H1 (cell line): ENCODE results near the gene LAMB1. TPM values are rescaled to one million over a fixed set of nuclear protein-coding genes. Genes with fewer than 3 reads are reported as not detected.
"Not testable (repeated sequence)": the region's sequence is repeated elsewhere in the genome, so short reads cannot be mapped to it uniquely, and the experiment has no call there.

Source experiments
- CTCF ChIA-PET: fragments of 300-600 bp; sonication (Branson Sonifier 250); formaldehyde crosslinking; loops from one replicate; lab custom pipeline; 2021; ENCODE audit not compliant: partially characterized antibody; lab: Charles Lee
- POLR2A ChIA-PET: fragments of 300-600 bp; sonication (Branson Sonifier 250); formaldehyde crosslinking; loops from one replicate; lab custom pipeline; 2021; ENCODE audit warnings: inconsistent platforms; ENCODE audit not compliant: partially characterized antibody; lab: Charles Lee
- DNase-seq, 2 experiments: peaks; one replicate each; pipeline versions ENCODE4 v3.0.0 to v3.0.0-alpha.2; 2010 to 2022; ENCODE audit warnings: low spot score in 2 of 2, low read depth in 1 of 2, mixed read lengths in 1 of 2
- FAIRE-seq: peaks from 2 replicates; lab custom pipeline; 2011; peaks lifted over from hg19 to GRCh38; lab: Jason Lieb, UNC
- H2AFZ ChIP-seq: 2 replicates; pipeline ENCODE4 v1.8.1; 2012; ENCODE audit warnings: low read length, inconsistent platforms
- H2AK5ac ChIP-seq: 2 replicates; pipeline ENCODE4 v1.6.1; 2013; ENCODE audit warnings: low read depth, low read length
- H2BK120ac ChIP-seq: replicated peaks from 2 replicates; pipeline ENCODE3; 2013; ENCODE audit warnings: low read depth, low read length, inconsistent platforms
- H2BK12ac ChIP-seq: 2 replicates; pipeline ENCODE4 v1.6.1; 2013; ENCODE audit warnings: low read depth, low read length
- H2BK15ac ChIP-seq: 2 replicates; pipeline ENCODE4 v1.6.1; 2013; ENCODE audit warnings: low read length
- H2BK20ac ChIP-seq: 2 replicates; pipeline ENCODE4 v1.6.1; 2013; ENCODE audit warnings: low read length
- H2BK5ac ChIP-seq: 2 replicates; pipeline ENCODE4 v1.6.1; 2013; ENCODE audit warnings: low read depth, low read length
- H3K14ac ChIP-seq: 2 replicates; pipeline ENCODE4 v1.6.1; 2013; ENCODE audit warnings: inconsistent platforms; ENCODE audit not compliant: insufficient read length
- H3K18ac ChIP-seq: 2 replicates; pipeline ENCODE4 v1.6.1; 2013; ENCODE audit warnings: low read length; ENCODE audit errors: extremely low read depth
- H3K23ac ChIP-seq: 2 replicates; pipeline ENCODE4 v1.6.1; 2013; ENCODE audit warnings: inconsistent platforms; ENCODE audit not compliant: insufficient read length
- H3K23me2 ChIP-seq: 2 replicates; pipeline ENCODE4 v1.6.1; 2013; ENCODE audit warnings: low read depth, low read length
- H3K27ac ChIP-seq: 2 replicates; pipeline ENCODE4 v1.6.1; 2011; ENCODE audit warnings: low read depth, low read length, inconsistent platforms
- H3K27me3 ChIP-seq, 4 experiments: replicated peaks in 1 of 4; 1 replicate in 1 of 4; 2 replicates in 3 of 4; pipeline versions ENCODE4 v1.6.1 to v1.8.1; 2011 to 2013; ENCODE audit warnings: low read length in 3 of 4, mild to moderate bottlenecking in 3 of 4, inconsistent platforms in 2 of 4, mixed read lengths in 2 of 4, moderate library complexity in 1 of 4; ENCODE audit not compliant: control insufficient read depth in 3 of 4, insufficient read depth in 3 of 4; ENCODE audit errors: extremely low read depth in 1 of 4
- H3K36me3 ChIP-seq, 4 experiments: 2 replicates each; pipeline versions ENCODE4 v1.6.1 to v1.8.1; 2011 to 2013; ENCODE audit warnings: mild to moderate bottlenecking in 4 of 4, low read length in 3 of 4, moderate library complexity in 2 of 4, control low read depth in 1 of 4, inconsistent platforms in 1 of 4; ENCODE audit not compliant: insufficient read depth in 4 of 4, control insufficient read depth in 2 of 4
- H3K4ac ChIP-seq: replicated peaks from 2 replicates; pipeline ENCODE3; 2013; ENCODE audit warnings: low read length, low read depth, mixed read lengths, inconsistent platforms; ENCODE audit not compliant: insufficient read length
- H3K4me1 ChIP-seq, 4 experiments: replicated peaks in 1 of 4; 1 replicate in 1 of 4; 2 replicates in 3 of 4; pipeline versions ENCODE4 v1.6.1 to v1.8.1; 2011 to 2013; ENCODE audit warnings: low read length in 3 of 4, inconsistent platforms in 2 of 4, mixed read lengths in 1 of 4; ENCODE audit not compliant: insufficient read depth in 4 of 4, control insufficient read depth in 3 of 4
- H3K4me2 ChIP-seq, 2 experiments: 2 replicates each; pipeline versions ENCODE4 v1.6.1 to v1.8.1; 2011 to 2013; ENCODE audit warnings: low read depth in 2 of 2, low read length in 2 of 2, control low read depth in 1 of 2, inconsistent platforms in 1 of 2, mild to moderate bottlenecking in 1 of 2; ENCODE audit not compliant: insufficient read depth in 1 of 2
- H3K4me3 ChIP-seq, 4 experiments: fragments of 200-600, 300-600 bp in 1 of 4; sonication (generic), shearing (Covaris generic), sonication (Bioruptor Twin) in 1 of 4; 2 replicates each; pipeline versions ENCODE4 v1.5.1 to v1.8.1; 2011 to 2016; ENCODE audit warnings: low read length in 4 of 4, low read depth in 3 of 4, control low read depth in 2 of 4, inconsistent platforms in 2 of 4, mild to moderate bottlenecking in 2 of 4, mixed read lengths in 1 of 4, moderate library complexity in 1 of 4; ENCODE audit not compliant: insufficient read depth in 2 of 4; ENCODE audit errors: extremely low read depth in 1 of 4
- H3K56ac ChIP-seq: replicated peaks from 2 replicates; pipeline ENCODE3; 2013; ENCODE audit warnings: low read depth, mild to moderate bottlenecking, mixed read lengths, low read length, inconsistent platforms; ENCODE audit not compliant: insufficient read length
- H3K79me1 ChIP-seq: 2 replicates; pipeline ENCODE4 v1.6.1; 2013; ENCODE audit warnings: low read depth, low read length, control low read depth
- H3K79me2 ChIP-seq, 2 experiments: 2 replicates each; pipeline versions ENCODE4 v1.6.1 to v1.8.1; 2012 to 2013; ENCODE audit warnings: low read length in 2 of 2, mild to moderate bottlenecking in 2 of 2, inconsistent platforms in 1 of 2; ENCODE audit not compliant: insufficient read depth in 2 of 2, control insufficient read depth in 1 of 2
- H3K9ac ChIP-seq, 4 experiments: replicated peaks in 1 of 4; 1 replicate in 1 of 4; 2 replicates in 3 of 4; pipeline versions ENCODE4 v1.6.1 to v1.8.1; 2011 to 2013; ENCODE audit warnings: low read depth in 3 of 4, low read length in 3 of 4, control low read depth in 2 of 4, mild to moderate bottlenecking in 2 of 4, moderate library complexity in 2 of 4, inconsistent platforms in 1 of 4; ENCODE audit errors: extremely low read depth in 1 of 4
- H3K9me3 ChIP-seq, 2 experiments: 2 replicates each; pipeline versions ENCODE4 v1.6.1 to v1.8.1; 2012 to 2013; ENCODE audit warnings: mild to moderate bottlenecking in 2 of 2, moderate library complexity in 2 of 2, control low read depth in 1 of 2, inconsistent platforms in 1 of 2, low read depth in 1 of 2, low read length in 1 of 2, mixed read lengths in 1 of 2; ENCODE audit not compliant: insufficient read depth in 2 of 2
- H4K20me1 ChIP-seq, 2 experiments: replicated peaks in 1 of 2; 2 replicates each; pipeline versions ENCODE3 to v1.8.1; 2011 to 2013; ENCODE audit warnings: inconsistent platforms in 2 of 2, low read length in 2 of 2, mild to moderate bottlenecking in 1 of 2; ENCODE audit not compliant: insufficient read depth in 2 of 2, control insufficient read depth in 1 of 2
- H4K5ac ChIP-seq: 2 replicates; pipeline ENCODE4 v1.6.1; 2013; ENCODE audit warnings: low read length, low read depth, mixed read lengths, inconsistent platforms; ENCODE audit not compliant: insufficient read length
- H4K8ac ChIP-seq: 2 replicates; pipeline ENCODE4 v1.8.0; 2013; ENCODE audit warnings: mild to moderate bottlenecking, moderate library complexity, low read length, inconsistent platforms; ENCODE audit not compliant: insufficient read depth; ENCODE audit errors: extremely low read depth
- H4K91ac ChIP-seq: replicated peaks from 2 replicates; pipeline ENCODE3; 2013; ENCODE audit warnings: low read length, mixed read lengths, inconsistent platforms; ENCODE audit not compliant: insufficient read length
- WGBS, 2 experiments: shearing (Covaris generic) in 1 of 2; methylation state at CpG; one replicate each; pipeline versions ENCODE4 v1.1.6 to v1.1.7; 2013 to 2015; ENCODE audit warnings: low lambda C conversion rate in 2 of 2, mixed read lengths in 2 of 2, inconsistent platforms in 1 of 2, low coverage in 1 of 2, missing lambda C conversion rate in 1 of 2; ENCODE audit not compliant: insufficient replicate concordance in 2 of 2, insufficient coverage in 1 of 2, insufficient read length in 1 of 2; ENCODE audit errors: extremely low coverage in 1 of 2, missing lambda C conversion rate in 1 of 2; 5-methylcytosine and 5-hydroxymethylcytosine counted together
- polyA plus RNA-seq, 7 experiments: library from polyadenylated mRNA; depleted of rRNA in 3 of 7; stranded (reverse) in 5 of 7; unstranded in 2 of 7; fragments of >200 nt in 5 of 7; fragments of 200-250 nt in 2 of 7; gene quantifications; 1 replicate in 5 of 7; 2 replicates in 1 of 7; 4 replicates in 1 of 7; pipeline versions ENCODE4 v1.2.1 to v1.2.3, GENCODE V29; 2011 to 2013; ENCODE audit warnings: missing spikeins in 2 of 7, mixed read lengths in 2 of 7
- total RNA-seq: library from RNA; stranded (reverse); fragmentation: NEBNext Ultra II Directional; extraction: Animal tissue kit (Norgen Biotek cat#: 25700); gene quantifications from 2 replicates; pipeline ENCODE4 v1.2.1, GENCODE V29; 2021

Gene LAMB1
- total and polyA plus RNA-seq, 2 of the 8 experiments (the other 6 are each of a cell fraction or from before 2014, with no cell fraction given), result 31.9 to 38.5 TPM

DNA sequence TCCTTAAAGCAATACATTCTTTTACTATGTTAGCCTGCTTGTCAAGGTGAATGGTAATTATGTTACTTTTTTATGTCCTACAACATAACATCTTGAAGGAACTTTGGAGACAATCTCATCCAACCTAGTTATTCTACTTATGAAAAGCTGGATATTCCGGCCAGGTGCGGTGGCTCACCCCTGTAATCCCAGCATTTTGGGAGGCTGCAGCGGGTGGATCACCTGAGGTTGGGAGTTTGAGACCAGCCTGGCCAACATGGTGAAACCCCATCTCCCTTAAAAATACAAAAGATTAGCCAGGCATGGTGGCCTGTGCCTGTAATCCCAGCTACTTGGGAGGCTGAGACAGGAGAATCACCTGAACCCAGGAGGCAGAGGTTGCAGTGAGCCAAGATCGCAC lies 46.0 kb downstream of the LAMB1 start:
- H4K8ac ChIP-seq, H3K14ac ChIP-seq, H3K23me2 ChIP-seq, H3K18ac ChIP-seq, H3K79me1 ChIP-seq, H3K23ac ChIP-seq, H3K27ac ChIP-seq, H2AFZ ChIP-seq, H3K27me3 ChIP-seq, H4K91ac ChIP-seq, H3K79me2 ChIP-seq, DNase-seq, H2AK5ac ChIP-seq, H3K4ac ChIP-seq, H3K9me3 ChIP-seq, FAIRE-seq, H3K56ac ChIP-seq, POLR2A ChIA-PET, H2BK15ac ChIP-seq, H4K20me1 ChIP-seq, H3K4me2 ChIP-seq, H2BK120ac ChIP-seq, H4K5ac ChIP-seq, H2BK20ac ChIP-seq, H2BK12ac ChIP-seq, H2BK5ac ChIP-seq, H3K9ac ChIP-seq, H3K4me3 ChIP-seq: not testable (repeated sequence)
- Histone ChIP-seq H3K4me1 (peaks cover 4 to 21% (median 13%) of the 10 kb centered on the region in 4 experiments), H3K36me3 (peaks cover 0 to 50% (median 14%) of the 10 kb centered on the region in 4 experiments; a peak in 5 of 8 replicates)
- WGBS, 2 experiments, result 97% methylated on average over 4 of the region's 4 CpGs; no CpG with 5 or more reads in 1 of the 2 experiments
- CTCF ChIA-PET, result interaction anchor here (0.6 kb wide), 1 partner anchor 58 kb away, joined by 3 read pairs; no protein-coding TSS in a partner anchor
